Tibial nerve (tissue), 4 donors: ENCODE measurements around the gene CHST14.

Experiments
- CTCF ChIP-seq, 5 experiments: fragments of 200-600 bp in 3 of 5; fragments of 450-650 bp in 2 of 5; sonication (generic) in 3 of 5; IDR thresholded peaks; one replicate each; pipeline ENCODE4 v1.5.1; 2016 to 2019; ENCODE audit warnings: antibody characterized with exemption in 5 of 5, mild to moderate bottlenecking in 3 of 5, moderate library complexity in 2 of 5
- EP300 ChIP-seq, 2 donors: sonication (generic); formaldehyde crosslinking; IDR thresholded peaks; one replicate each; pipeline ENCODE4 v1.6.1; 2017; ENCODE audit warnings: antibody characterized with exemption in 2 of 2, mild to moderate bottlenecking in 1 of 2
- POLR2A ChIP-seq, 2 donors: fragments of 450-650 bp; IDR thresholded peaks; one replicate each; pipeline ENCODE4 v1.6.1; 2017; ENCODE audit warnings: antibody characterized with exemption in 2 of 2, mild to moderate bottlenecking in 2 of 2, moderate library complexity in 2 of 2

- no peak for TF ChIP-seq CTCF (IDR thresholded peaks at IDR 0.05)
- no peak for TF ChIP-seq POLR2A (IDR thresholded peaks at IDR 0.05)
- no peak for TF ChIP-seq EP300 (IDR thresholded peaks at IDR 0.05)
Measured at GRCh38 chr15:40429068-40429710, 41.6 kb upstream of the CHST14 start.
